ENCODE data around the gene ANAPC10.

ANAPC10 gene

GRCh38 chr4:145055533-145056257 is 42.3 kb downstream of the ANAPC10 start:
- H3F3A ChIP-seq (ENCODE audit: insufficient read depth, low read length) = no peaks in the 10 kb centered on the region

DNA sequence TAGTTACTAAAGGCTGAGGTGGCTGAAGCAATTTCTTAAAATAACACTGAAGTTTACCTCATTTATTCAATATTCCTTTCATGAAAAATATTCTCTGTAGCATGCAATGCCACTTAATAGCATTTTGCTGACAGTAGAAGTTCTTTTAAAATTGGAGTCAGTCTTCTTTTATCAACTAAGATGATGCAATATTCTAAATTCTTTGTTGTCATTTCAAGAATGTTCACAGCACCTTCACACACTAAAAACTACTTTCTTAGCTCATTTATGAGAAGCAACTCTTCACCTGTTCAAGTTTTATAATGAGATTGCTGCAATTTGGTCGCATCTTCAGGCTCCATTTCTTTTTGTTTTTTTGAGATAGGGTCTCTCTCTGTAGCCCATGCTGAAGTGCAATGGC is 48.8 kb downstream of the ANAPC10 start:
- Histone ChIP-seq H3K9me3 (ENCODE audit: low read length) (no peaks in the 10 kb centered on the region), H3F3A (ENCODE audit: insufficient read depth, low read length) (no peaks in the 10 kb centered on the region), H3K27ac (ENCODE audit: low read depth, low read length, poor library complexity, severe bottlenecking) (no peak overlapping the region), H3K9me2 (ENCODE audit: low read depth, low read length) (no peaks in the 10 kb centered on the region), H3K36me3 (ENCODE audit: insufficient read depth, low read length) (peaks cover 12% of the 10 kb centered on the region; the same call in 1 of the 2 replicates), H3K9ac (ENCODE audit: low read length) (no peak overlapping the region), H3K27me3 (ENCODE audit: insufficient read depth, low read length) (no peaks in the 10 kb centered on the region), H3K4me1 (ENCODE audit: insufficient read depth, low read length, severe bottlenecking) (peaks cover 3% of the 10 kb centered on the region), H3K79me2 (ENCODE audit: insufficient read depth, low read length) (peaks cover 4% of the 10 kb centered on the region; the same call in 1 of the 2 replicates), H3K4me2 (ENCODE audit: low read length) (no peak overlapping the region), H4K20me1 (ENCODE audit: insufficient read depth, low read length) (no peaks in the 10 kb centered on the region), H2AFZ (ENCODE audit: low read length) (no peak overlapping the region), H3K4me3 (ENCODE audit: low read depth, low read length, poor library complexity, severe bottlenecking) (no peak overlapping the region)
- no peak for TF ChIP-seq EZH2 (IDR thresholded peaks at IDR 0.05; ENCODE audit: borderline replicate concordance, low read length)
- TF ChIP-seq, protein P1, sequence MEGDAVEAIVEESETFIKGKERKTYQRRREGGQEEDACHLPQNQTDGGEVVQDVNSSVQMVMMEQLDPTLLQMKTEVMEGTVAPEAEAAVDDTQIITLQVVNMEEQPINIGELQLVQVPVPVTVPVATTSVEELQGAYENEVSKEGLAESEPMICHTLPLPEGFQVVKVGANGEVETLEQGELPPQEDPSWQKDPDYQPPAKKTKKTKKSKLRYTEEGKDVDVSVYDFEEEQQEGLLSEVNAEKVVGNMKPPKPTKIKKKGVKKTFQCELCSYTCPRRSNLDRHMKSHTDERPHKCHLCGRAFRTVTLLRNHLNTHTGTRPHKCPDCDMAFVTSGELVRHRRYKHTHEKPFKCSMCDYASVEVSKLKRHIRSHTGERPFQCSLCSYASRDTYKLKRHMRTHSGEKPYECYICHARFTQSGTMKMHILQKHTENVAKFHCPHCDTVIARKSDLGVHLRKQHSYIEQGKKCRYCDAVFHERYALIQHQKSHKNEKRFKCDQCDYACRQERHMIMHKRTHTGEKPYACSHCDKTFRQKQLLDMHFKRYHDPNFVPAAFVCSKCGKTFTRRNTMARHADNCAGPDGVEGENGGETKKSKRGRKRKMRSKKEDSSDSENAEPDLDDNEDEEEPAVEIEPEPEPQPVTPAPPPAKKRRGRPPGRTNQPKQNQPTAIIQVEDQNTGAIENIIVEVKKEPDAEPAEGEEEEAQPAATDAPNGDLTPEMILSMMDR (IDR thresholded peaks at IDR 0.05; ENCODE audit: low read length) = no peak

More at GRCh38 chr4:145055533-145056257, 42.3 kb downstream of the ANAPC10 start:
- Histone ChIP-seq H3K4me2 (ENCODE audit: low read length) (no peak overlapping the region), H3K4me3 (ENCODE audit: low read depth, low read length, poor library complexity, severe bottlenecking) (no peak overlapping the region), H2AFZ (ENCODE audit: low read length) (no peak overlapping the region), H3K79me2 (ENCODE audit: insufficient read depth, low read length) (no peaks in the 10 kb centered on the region; the same call in 1 of the 2 replicates), H3K27me3 (ENCODE audit: insufficient read depth, low read length) (no peaks in the 10 kb centered on the region), H3K4me1 (ENCODE audit: insufficient read depth, low read length, severe bottlenecking) (no peaks in the 10 kb centered on the region), H3K27ac (ENCODE audit: low read depth, low read length, poor library complexity, severe bottlenecking) (no peak overlapping the region), H3K36me3 (ENCODE audit: insufficient read depth, low read length) (peaks cover 4% of the 10 kb centered on the region; the same call in 1 of the 2 replicates), H3K9me3 (ENCODE audit: low read length) (no peaks in the 10 kb centered on the region), H4K20me1 (ENCODE audit: insufficient read depth, low read length) (no peaks in the 10 kb centered on the region), H3K9me2 (ENCODE audit: low read depth, low read length) (no peaks in the 10 kb centered on the region), H3K9ac (ENCODE audit: low read length) (no peak overlapping the region)
- TF ChIP-seq, protein P1 (IDR thresholded peaks at IDR 0.05; ENCODE audit: low read length) = no peak
- TF ChIP-seq EZH2 (IDR thresholded peaks at IDR 0.05; ENCODE audit: borderline replicate concordance, low read length) = no peak

GRCh38 chr4:145048817-145049216 is 49.2 kb downstream of the ANAPC10 start:
- Histone ChIP-seq H3K36me3 (ENCODE audit: insufficient read depth, low read length) (peaks cover 12% of the 10 kb centered on the region; the same call in 1 of the 2 replicates), H3K4me1 (ENCODE audit: insufficient read depth, low read length, severe bottlenecking) (peaks cover 6% of the 10 kb centered on the region), H4K20me1 (ENCODE audit: insufficient read depth, low read length) (no peaks in the 10 kb centered on the region), H3K27ac (ENCODE audit: low read depth, low read length, poor library complexity, severe bottlenecking) (no peak overlapping the region), H3K79me2 (ENCODE audit: insufficient read depth, low read length) (peaks cover 6% of the 10 kb centered on the region; the same call in 1 of the 2 replicates), H3K9me3 (ENCODE audit: low read length) (no peaks in the 10 kb centered on the region), H3K9me2 (ENCODE audit: low read depth, low read length) (no peaks in the 10 kb centered on the region), H3K4me2 (ENCODE audit: low read length) (no peak overlapping the region), H3F3A (ENCODE audit: insufficient read depth, low read length) (no peaks in the 10 kb centered on the region), H3K4me3 (ENCODE audit: low read depth, low read length, poor library complexity, severe bottlenecking) (no peak overlapping the region), H3K27me3 (ENCODE audit: insufficient read depth, low read length) (no peaks in the 10 kb centered on the region), H2AFZ (ENCODE audit: low read length) (no peak overlapping the region), H3K9ac (ENCODE audit: low read length) (no peak overlapping the region)
- no peak for TF ChIP-seq EZH2 (IDR thresholded peaks at IDR 0.05; ENCODE audit: borderline replicate concordance, low read length)
- TF ChIP-seq, protein P1 (IDR thresholded peaks at IDR 0.05; ENCODE audit: low read length) = no peak
